ENCODE measurements around the gene CPEB1.

CPEB1 gene

DNA sequence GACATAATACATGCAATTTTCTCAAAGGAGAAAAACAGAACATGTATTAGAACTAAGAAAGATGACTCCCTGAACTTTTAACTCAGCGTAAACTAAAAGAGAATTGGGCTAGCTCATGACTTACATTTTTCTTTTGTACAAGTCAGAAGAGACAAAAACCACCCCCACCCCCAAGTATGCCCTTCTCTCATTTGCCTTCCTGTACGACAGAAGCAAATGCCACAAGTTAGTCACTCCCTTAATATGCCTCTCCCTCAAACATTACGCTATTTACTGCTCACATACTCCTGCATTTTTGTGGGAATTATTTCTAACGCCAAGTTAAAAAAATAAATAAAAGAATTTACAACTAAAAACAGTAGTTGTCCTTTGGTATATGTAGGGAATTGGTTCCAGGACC, 22.0 kb downstream of the CPEB1 start:
- no peak overlapping the region for H3K27ac ChIP-seq (ENCODE audit: low read length)

DNA sequence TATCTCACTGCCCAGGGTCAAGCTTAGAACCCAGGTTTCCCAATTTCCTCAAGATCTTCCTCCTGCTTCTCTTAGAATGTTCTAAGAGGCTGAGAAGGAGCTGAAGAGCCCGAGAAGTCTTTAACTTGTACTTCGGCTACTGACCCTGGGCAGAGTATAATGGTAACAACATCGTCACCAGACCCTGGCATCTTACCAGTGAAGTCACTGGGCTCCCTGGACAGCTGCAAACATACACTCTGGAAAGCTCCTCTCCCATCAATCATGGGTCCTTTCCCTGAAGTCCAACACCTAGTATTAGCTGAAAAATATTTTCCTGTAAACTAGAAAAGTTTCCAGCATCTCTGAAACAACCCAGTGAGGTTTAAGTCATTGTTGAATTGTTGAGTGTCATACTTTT, 22.7 kb downstream of the CPEB1 start:
- no peaks in the 10 kb centered on the region for H3K36me3 ChIP-seq (ENCODE audit: control insufficient read depth in 1 of 2, insufficient read depth in 2 of 2, low read length in 2 of 2)
- H3K9me3 ChIP-seq (ENCODE audit: control insufficient read depth in 1 of 2, low read length in 2 of 2): no peaks in the 10 kb centered on the region
- H3K27ac ChIP-seq (ENCODE audit: low read length): no peak overlapping the region
- no peaks in the 10 kb centered on the region for H3K27me3 ChIP-seq (ENCODE audit: low read depth, low read length)
- H3K4me3 ChIP-seq (ENCODE audit: low read depth in 1 of 2, low read length in 2 of 2): no peak overlapping the region
- H3K4me1 ChIP-seq (ENCODE audit: control insufficient read depth in 1 of 2, insufficient read depth in 2 of 2, low read length in 2 of 2): no peaks in the 10 kb centered on the region

More for the DNA sequence above, 22.0 kb downstream of the CPEB1 start:
- H3K4me3 ChIP-seq (ENCODE audit: low read depth in 1 of 2, low read length in 2 of 2): no peak overlapping the region
- no peaks in the 10 kb centered on the region for H3K4me1 ChIP-seq (ENCODE audit: control insufficient read depth in 1 of 2, insufficient read depth in 2 of 2, low read length in 2 of 2)
- H3K9me3 ChIP-seq (ENCODE audit: control insufficient read depth in 1 of 2, low read length in 2 of 2): no peaks in the 10 kb centered on the region
- no peaks in the 10 kb centered on the region for H3K27me3 ChIP-seq (ENCODE audit: low read depth, low read length)
- H3K36me3 ChIP-seq (ENCODE audit: control insufficient read depth in 1 of 2, insufficient read depth in 2 of 2, low read length in 2 of 2): no peaks in the 10 kb centered on the region

- Histone ChIP-seq H3K27ac (ENCODE audit: low read length) (no peak overlapping the region), H3K27me3 (ENCODE audit: low read depth, low read length) (no peaks in the 10 kb centered on the region), H3K9me3 (ENCODE audit: control insufficient read depth in 1 of 2, low read length in 2 of 2) (no peaks in the 10 kb centered on the region), H3K4me3 (ENCODE audit: low read depth in 1 of 2, low read length in 2 of 2) (no peak overlapping the region), H3K4me1 (ENCODE audit: control insufficient read depth in 1 of 2, insufficient read depth in 2 of 2, low read length in 2 of 2) (no peaks in the 10 kb centered on the region), H3K36me3 (ENCODE audit: control insufficient read depth in 1 of 2, insufficient read depth in 2 of 2, low read length in 2 of 2) (no peaks in the 10 kb centered on the region)
Measured at GRCh38 chr15:82624008-82624407, 23.2 kb downstream of the CPEB1 start.

DNA sequence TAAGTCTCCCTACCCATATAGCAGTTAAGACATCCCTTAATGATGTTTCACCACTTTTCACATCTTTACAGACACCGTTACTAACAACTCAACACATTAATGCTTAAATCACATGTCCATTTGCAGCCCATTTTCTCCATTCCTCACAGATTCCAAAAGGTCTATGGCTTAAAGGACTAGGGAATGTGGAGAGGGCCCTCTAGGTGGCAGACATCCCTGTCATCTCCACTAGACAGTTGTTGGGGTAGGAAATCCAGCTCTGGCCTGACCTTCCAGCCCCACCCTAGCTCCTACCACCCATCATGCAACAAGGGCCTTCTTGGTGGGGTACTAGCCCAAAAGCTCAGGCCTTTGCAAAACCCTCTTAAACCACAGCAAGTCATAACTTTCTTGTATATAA, 25.2 kb downstream of the CPEB1 start:
- Histone ChIP-seq H3K9me3 (ENCODE audit: control insufficient read depth in 1 of 2, low read length in 2 of 2) (no peaks in the 10 kb centered on the region), H3K27ac (ENCODE audit: low read length) (no peak overlapping the region)

DNA sequence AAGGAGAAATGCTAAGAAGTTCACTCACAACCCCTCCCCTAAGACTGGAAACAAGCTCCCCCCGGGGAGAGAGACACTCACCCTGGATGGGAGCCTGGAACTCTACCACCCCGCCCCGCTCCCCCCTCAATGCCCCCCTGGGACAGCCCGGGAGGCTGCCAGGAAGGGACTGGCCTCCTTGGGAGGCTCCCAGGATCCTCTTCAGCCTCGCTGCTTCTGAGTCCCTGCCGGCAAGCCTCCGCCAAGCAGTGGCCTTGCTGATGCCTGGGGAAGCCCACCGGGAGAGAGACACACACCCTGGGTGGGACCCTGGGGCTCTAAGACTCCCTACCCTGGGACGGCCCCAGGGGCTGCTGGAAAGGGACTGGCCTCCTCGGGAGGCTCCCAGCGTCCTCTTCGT, 33.4 kb downstream of the CPEB1 start:
- H3K27me3 ChIP-seq (ENCODE audit: low read depth, low read length): no peaks in the 10 kb centered on the region
- H3K27ac ChIP-seq (ENCODE audit: low read length): no peak overlapping the region
- H3K4me3 ChIP-seq (ENCODE audit: low read depth in 1 of 2, low read length in 2 of 2): no peak overlapping the region
- no peaks in the 10 kb centered on the region for H3K9me3 ChIP-seq (ENCODE audit: control insufficient read depth in 1 of 2, low read length in 2 of 2)
- H3K36me3 ChIP-seq (ENCODE audit: control insufficient read depth in 1 of 2, insufficient read depth in 2 of 2, low read length in 2 of 2): no peaks in the 10 kb centered on the region
- H3K4me1 ChIP-seq (ENCODE audit: control insufficient read depth in 1 of 2, insufficient read depth in 2 of 2, low read length in 2 of 2): no peaks in the 10 kb centered on the region

More for the DNA sequence above, 25.2 kb downstream of the CPEB1 start:
- no peaks in the 10 kb centered on the region for H3K36me3 ChIP-seq (ENCODE audit: control insufficient read depth in 1 of 2, insufficient read depth in 2 of 2, low read length in 2 of 2)
- H3K4me1 ChIP-seq (ENCODE audit: control insufficient read depth in 1 of 2, insufficient read depth in 2 of 2, low read length in 2 of 2): no peaks in the 10 kb centered on the region
- no peak overlapping the region for H3K4me3 ChIP-seq (ENCODE audit: low read depth in 1 of 2, low read length in 2 of 2)
- no peaks in the 10 kb centered on the region for H3K27me3 ChIP-seq (ENCODE audit: low read depth, low read length)

DNA sequence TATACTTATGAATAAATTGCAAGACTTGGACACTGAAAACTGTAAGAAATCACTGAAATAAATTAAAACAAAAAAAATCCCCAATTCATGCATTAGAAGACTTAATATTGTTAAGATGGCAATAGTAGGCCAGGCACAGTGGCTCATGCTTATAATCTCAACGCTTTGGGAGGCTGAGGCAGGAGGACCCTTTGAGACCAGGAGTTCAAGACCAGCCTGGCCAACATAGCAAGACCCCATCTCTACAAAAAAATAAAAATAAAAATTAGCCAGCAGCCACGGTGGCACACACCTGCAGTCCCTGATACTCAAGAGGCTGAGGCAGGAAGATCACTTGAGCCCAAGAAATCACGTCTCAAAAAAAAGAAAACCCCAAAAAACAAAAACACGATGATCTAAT, 35.8 kb downstream of the CPEB1 start:
- no peaks in the 10 kb centered on the region for H3K9me3 ChIP-seq (ENCODE audit: control insufficient read depth in 1 of 2, low read length in 2 of 2)
- H3K27me3 ChIP-seq (ENCODE audit: low read depth, low read length): no peaks in the 10 kb centered on the region
- no peak overlapping the region for H3K4me3 ChIP-seq (ENCODE audit: low read depth in 1 of 2, low read length in 2 of 2)
- no peaks in the 10 kb centered on the region for H3K36me3 ChIP-seq (ENCODE audit: control insufficient read depth in 1 of 2, insufficient read depth in 2 of 2, low read length in 2 of 2)
- no peak overlapping the region for H3K27ac ChIP-seq (ENCODE audit: low read length)
- H3K4me1 ChIP-seq (ENCODE audit: control insufficient read depth in 1 of 2, insufficient read depth in 2 of 2, low read length in 2 of 2): no peaks in the 10 kb centered on the region

DNA sequence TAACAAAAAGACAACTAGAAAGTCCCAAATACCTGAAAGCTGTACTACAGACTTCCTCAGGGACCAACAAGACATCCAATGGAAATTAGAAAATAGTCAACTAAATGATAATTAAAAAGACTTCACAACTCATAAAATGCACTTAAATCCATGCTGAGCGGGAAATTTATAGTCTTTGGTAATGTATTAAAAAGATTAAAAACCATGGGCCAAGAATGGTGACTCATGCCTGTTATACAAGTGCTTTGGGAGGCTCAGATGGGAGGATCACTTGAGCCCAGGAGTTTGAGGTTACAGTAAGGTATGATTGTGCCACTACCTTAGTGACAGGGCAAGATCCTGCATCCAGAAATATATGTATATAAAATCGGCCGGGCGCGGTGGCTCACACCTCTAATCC, 45.0 kb downstream of the CPEB1 start:
- no peak overlapping the region for H3K27ac ChIP-seq (ENCODE audit: low read length)
- no peaks in the 10 kb centered on the region for H3K27me3 ChIP-seq (ENCODE audit: low read depth, low read length)
- H3K4me3 ChIP-seq (ENCODE audit: low read depth in 1 of 2, low read length in 2 of 2): no peak overlapping the region
- no peaks in the 10 kb centered on the region for H3K4me1 ChIP-seq (ENCODE audit: control insufficient read depth in 1 of 2, insufficient read depth in 2 of 2, low read length in 2 of 2)
- H3K9me3 ChIP-seq (ENCODE audit: control insufficient read depth in 1 of 2, low read length in 2 of 2): no peaks in the 10 kb centered on the region
- no peaks in the 10 kb centered on the region for H3K36me3 ChIP-seq (ENCODE audit: control insufficient read depth in 1 of 2, insufficient read depth in 2 of 2, low read length in 2 of 2)

- Histone ChIP-seq H3K27me3 (ENCODE audit: low read depth, low read length) (no peaks in the 10 kb centered on the region), H3K27ac (ENCODE audit: low read length) (no peak overlapping the region), H3K4me1 (ENCODE audit: control insufficient read depth in 1 of 2, insufficient read depth in 2 of 2, low read length in 2 of 2) (no peaks in the 10 kb centered on the region), H3K4me3 (ENCODE audit: low read depth in 1 of 2, low read length in 2 of 2) (no peak overlapping the region), H3K9me3 (ENCODE audit: control insufficient read depth in 1 of 2, low read length in 2 of 2) (no peaks in the 10 kb centered on the region), H3K36me3 (ENCODE audit: control insufficient read depth in 1 of 2, insufficient read depth in 2 of 2, low read length in 2 of 2) (no peaks in the 10 kb centered on the region)
Measured at GRCh38 chr15:82599862-82600261, 47.3 kb downstream of the CPEB1 start.

- Histone ChIP-seq H3K4me1 (ENCODE audit: control insufficient read depth in 1 of 2, insufficient read depth in 2 of 2, low read length in 2 of 2) (no peaks in the 10 kb centered on the region), H3K36me3 (ENCODE audit: control insufficient read depth in 1 of 2, insufficient read depth in 2 of 2, low read length in 2 of 2) (no peaks in the 10 kb centered on the region), H3K27me3 (ENCODE audit: low read depth, low read length) (no peaks in the 10 kb centered on the region), H3K9me3 (ENCODE audit: control insufficient read depth in 1 of 2, low read length in 2 of 2) (no peaks in the 10 kb centered on the region), H3K27ac (ENCODE audit: low read length) (no peak overlapping the region), H3K4me3 (ENCODE audit: low read depth in 1 of 2, low read length in 2 of 2) (no peak overlapping the region)
Measured at GRCh38 chr15:82597815-82598214, 49.3 kb downstream of the CPEB1 start.

DNA sequence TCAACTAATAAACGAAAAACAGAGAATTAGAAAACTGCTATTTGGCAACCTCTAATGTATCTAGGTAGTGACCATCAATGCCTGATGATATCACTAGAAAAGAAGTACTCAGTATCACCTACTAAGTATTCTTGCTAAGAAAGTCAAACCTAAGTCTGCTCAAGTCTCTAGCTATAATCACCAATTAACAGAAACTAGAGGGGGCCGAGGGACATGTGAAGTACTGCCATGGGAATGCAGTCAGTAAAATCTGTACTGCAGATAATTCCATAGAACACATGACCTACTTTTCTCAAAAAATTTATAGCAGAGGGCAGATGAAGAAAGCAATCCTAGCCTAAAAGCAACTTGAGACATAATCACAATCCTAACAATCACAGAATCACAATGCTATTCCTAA, 51.4 kb downstream of the CPEB1 start:
- H3K27me3 ChIP-seq (ENCODE audit: low read depth, low read length): no peaks in the 10 kb centered on the region
- no peaks in the 10 kb centered on the region for H3K9me3 ChIP-seq (ENCODE audit: control insufficient read depth in 1 of 2, low read length in 2 of 2)
- no peaks in the 10 kb centered on the region for H3K4me1 ChIP-seq (ENCODE audit: control insufficient read depth in 1 of 2, insufficient read depth in 2 of 2, low read length in 2 of 2)
- no peaks in the 10 kb centered on the region for H3K36me3 ChIP-seq (ENCODE audit: control insufficient read depth in 1 of 2, insufficient read depth in 2 of 2, low read length in 2 of 2)
- no peak overlapping the region for H3K27ac ChIP-seq (ENCODE audit: low read length)
- no peak overlapping the region for H3K4me3 ChIP-seq (ENCODE audit: low read depth in 1 of 2, low read length in 2 of 2)

DNA sequence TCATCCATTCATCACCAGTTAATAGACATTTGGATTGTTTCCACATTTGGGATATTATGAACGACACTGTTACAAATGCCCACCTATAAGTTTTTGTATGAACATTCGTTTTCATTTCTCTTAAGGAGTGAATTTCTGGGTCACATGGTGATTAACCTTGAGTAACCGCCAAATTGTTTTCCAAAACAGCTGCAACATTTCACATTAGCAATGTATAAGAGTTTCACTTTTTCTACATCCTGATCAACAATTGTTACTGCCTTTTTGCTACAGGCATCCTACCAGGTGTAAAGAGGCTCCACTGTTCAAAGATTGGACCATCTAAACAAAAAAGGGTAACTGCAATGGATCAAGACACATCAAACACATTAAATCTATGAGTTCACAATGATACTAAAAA, 52.0 kb downstream of the CPEB1 start:
- no peaks in the 10 kb centered on the region for H3K36me3 ChIP-seq (ENCODE audit: control insufficient read depth in 1 of 2, insufficient read depth in 2 of 2, low read length in 2 of 2)
- no peaks in the 10 kb centered on the region for H3K4me1 ChIP-seq (ENCODE audit: control insufficient read depth in 1 of 2, insufficient read depth in 2 of 2, low read length in 2 of 2)
- H3K4me3 ChIP-seq (ENCODE audit: low read depth in 1 of 2, low read length in 2 of 2): no peak overlapping the region
- no peaks in the 10 kb centered on the region for H3K27me3 ChIP-seq (ENCODE audit: low read depth, low read length)
- H3K27ac ChIP-seq (ENCODE audit: low read length): no peak overlapping the region
- H3K9me3 ChIP-seq (ENCODE audit: control insufficient read depth in 1 of 2, low read length in 2 of 2): no peaks in the 10 kb centered on the region

GRCh38 chr15:82587805-82588204, 59.4 kb downstream of the CPEB1 start:
- no peaks in the 10 kb centered on the region for H3K36me3 ChIP-seq (ENCODE audit: control insufficient read depth in 1 of 2, insufficient read depth in 2 of 2, low read length in 2 of 2)
- H3K4me3 ChIP-seq (ENCODE audit: low read depth in 1 of 2, low read length in 2 of 2): no peak overlapping the region

More at GRCh38 chr15:82587805-82588204, 59.4 kb downstream of the CPEB1 start:
- no peak overlapping the region for H3K27ac ChIP-seq (ENCODE audit: low read length)
- H3K27me3 ChIP-seq (ENCODE audit: low read depth, low read length): no peaks in the 10 kb centered on the region
- no peaks in the 10 kb centered on the region for H3K9me3 ChIP-seq (ENCODE audit: control insufficient read depth in 1 of 2, low read length in 2 of 2)
- no peaks in the 10 kb centered on the region for H3K4me1 ChIP-seq (ENCODE audit: control insufficient read depth in 1 of 2, insufficient read depth in 2 of 2, low read length in 2 of 2)
